HG03460 (cell line): Measurements from ENCODE around the gene PPM1M.

Source experiments
- ATAC-seq: cut with Tn5 transposase; IDR thresholded peaks from one replicate; pipeline ENCODE4 v1.9.1; 2021; ENCODE audit not compliant: unreplicated experiment

Gene PPM1M, protein sequence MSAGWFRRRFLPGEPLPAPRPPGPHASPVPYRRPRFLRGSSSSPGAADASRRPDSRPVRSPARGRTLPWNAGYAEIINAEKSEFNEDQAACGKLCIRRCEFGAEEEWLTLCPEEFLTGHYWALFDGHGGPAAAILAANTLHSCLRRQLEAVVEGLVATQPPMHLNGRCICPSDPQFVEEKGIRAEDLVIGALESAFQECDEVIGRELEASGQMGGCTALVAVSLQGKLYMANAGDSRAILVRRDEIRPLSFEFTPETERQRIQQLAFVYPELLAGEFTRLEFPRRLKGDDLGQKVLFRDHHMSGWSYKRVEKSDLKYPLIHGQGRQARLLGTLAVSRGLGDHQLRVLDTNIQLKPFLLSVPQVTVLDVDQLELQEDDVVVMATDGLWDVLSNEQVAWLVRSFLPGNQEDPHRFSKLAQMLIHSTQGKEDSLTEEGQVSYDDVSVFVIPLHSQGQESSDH

DNA sequence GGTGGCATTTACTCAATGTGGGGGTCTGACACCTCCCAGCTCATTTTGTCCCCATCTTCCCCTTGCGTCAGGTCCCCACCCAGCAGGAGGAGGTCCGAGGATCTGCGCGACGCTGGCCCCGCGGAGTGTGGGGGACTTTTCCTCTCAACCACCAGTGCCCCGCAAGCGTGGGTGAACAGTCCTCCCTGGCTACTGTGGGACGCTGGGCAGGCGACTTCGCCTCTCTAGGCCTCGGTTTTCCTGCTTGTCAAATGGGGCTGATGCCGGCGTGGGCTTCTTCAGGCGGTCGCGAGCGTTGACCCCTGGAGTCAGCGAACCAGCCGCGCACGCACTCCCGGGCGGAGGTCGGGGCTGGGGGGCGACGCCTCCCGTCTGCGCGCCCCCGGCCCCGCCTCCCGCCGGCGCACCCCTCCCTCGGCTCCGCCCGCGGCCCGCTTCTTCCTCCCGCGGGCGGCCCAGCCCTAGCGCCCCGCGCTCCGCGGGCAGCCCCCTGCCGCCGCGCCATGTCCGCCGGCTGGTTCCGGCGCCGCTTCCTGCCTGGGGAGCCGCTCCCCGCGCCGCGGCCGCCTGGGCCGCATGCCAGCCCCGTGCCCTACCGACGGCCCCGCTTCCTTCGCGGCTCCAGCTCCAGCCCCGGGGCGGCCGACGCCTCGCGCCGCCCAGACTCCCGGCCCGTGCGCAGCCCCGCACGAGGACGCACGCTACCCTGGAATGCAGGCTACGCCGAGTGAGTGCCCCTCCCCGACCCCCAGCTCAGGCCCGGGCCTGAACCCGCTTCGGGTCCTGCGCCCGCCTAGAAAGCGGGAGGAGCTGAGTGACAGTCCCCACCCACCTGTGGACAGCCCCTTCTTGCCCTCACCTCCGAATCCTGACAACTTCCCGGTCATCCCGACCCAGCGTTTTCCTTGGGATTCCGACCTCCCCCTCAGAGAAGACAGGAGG lies at the start of gene PPM1M:
TSS of gene PPM1M (plus strand) at position 438 of the 942 bp plus-strand sequence. CDS start at position 504, 66 bp downstream.
- ATAC-seq = no peak

DNA sequence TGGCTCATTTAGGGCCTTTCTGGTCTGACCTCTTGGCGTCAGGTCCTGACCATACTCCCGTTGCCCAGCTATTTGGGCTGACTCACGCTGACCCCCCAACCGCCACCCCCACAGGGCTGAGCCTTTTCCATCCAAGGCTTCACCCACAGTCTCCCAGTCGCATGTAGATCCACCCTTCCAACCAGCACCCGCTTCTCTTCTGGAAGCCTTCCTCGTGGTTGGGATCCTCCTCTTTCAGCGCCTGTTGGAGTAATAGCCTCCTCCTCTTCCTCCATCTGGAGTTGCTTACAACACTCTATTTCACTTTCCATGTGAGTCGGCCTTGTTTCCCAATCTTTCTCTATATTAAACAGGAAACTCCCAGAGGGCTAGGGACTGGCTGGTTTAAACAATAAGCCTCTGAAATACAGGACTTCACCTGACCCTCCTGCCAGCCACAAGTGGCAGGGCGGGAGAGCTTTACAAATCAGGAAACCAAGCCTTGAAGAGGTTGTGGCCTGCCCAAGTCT lies 49.7 kb upstream of the PPM1M start:
- ATAC-seq = no peak

DNA sequence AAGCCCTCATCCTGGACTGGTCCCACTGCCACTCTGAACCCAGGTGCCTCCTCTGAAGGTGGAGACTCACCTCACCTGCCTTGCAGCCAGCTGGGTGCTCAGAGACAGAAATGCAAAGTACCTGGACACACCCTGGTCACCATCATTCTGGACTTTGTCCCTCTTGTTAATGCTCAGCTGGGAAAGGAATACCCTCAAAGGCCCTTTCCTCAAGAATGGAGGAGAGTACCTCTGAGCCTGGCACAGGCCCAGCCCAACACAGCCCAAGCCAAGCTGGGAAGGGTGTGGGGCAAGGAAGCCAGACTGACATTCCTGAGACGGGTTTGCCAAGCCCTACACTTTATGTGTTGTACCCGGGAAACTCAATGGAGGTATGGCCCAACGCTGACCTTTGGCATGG lies 48.6 kb upstream of the PPM1M start:
- ATAC-seq = no peak

DNA sequence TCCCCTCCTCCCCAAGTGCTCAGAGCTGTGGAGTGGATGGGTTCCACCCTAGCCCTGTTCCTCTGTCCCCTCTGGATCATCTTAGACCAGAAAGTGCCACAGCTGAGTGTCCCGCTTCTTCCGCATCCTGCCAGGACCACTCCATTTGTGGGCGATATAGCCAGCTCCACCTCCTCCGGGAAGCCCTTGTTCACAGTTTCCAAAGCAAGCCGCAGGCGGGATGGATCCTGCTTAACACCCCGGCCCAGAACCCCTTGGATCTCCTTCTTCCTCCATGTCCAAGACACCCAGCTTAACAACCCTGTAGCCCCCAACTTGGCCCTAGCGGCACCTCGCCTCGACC lies 48.1 kb upstream of the PPM1M start:
- no peak for ATAC-seq

DNA sequence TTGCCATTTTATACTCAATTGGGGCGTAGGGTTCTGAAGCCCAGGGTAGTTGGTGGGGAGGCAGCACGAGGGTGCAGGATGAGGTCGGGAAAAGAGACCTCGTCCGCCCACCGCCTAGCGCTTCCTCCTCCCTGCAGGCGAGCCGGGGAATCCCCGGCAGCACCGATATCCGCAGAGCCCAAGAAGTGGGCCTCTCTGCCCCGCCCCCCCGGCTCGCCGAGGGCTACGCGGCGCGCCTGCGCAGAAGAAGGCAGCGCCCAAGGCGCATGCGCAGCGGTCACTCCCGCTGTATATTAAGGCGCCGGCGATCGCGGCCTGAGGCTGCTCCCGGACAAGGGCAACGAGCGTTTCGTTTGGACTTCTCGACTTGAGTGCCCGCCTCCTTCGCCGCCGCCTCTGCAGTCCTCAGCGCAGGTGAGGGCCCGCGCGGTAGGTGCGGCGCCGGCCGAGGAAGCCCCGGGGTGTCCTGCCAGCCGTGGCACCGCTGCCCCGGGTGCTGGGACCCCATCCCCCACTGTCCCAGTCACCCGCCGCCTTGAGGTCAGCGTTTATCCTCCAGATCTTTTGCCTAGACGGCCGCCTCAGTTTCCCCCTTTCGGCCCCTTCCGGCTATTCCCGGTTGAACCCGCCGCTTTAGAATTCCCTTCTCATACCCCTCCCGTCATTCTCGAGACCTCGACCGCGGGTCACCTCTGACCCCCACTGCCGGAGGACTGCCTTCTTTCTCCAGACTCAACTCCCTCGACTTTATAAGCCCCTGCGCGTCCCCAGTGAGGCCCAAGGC lies 47.5 kb upstream of the PPM1M start, which contains the start of gene ALAS1:
TSS of gene ALAS1 (plus strand) at position 319 of the 784 bp plus-strand sequence. CDS start 1,082 bp downstream, outside the sequence.
- ATAC-seq = peak; percentile 85

DNA sequence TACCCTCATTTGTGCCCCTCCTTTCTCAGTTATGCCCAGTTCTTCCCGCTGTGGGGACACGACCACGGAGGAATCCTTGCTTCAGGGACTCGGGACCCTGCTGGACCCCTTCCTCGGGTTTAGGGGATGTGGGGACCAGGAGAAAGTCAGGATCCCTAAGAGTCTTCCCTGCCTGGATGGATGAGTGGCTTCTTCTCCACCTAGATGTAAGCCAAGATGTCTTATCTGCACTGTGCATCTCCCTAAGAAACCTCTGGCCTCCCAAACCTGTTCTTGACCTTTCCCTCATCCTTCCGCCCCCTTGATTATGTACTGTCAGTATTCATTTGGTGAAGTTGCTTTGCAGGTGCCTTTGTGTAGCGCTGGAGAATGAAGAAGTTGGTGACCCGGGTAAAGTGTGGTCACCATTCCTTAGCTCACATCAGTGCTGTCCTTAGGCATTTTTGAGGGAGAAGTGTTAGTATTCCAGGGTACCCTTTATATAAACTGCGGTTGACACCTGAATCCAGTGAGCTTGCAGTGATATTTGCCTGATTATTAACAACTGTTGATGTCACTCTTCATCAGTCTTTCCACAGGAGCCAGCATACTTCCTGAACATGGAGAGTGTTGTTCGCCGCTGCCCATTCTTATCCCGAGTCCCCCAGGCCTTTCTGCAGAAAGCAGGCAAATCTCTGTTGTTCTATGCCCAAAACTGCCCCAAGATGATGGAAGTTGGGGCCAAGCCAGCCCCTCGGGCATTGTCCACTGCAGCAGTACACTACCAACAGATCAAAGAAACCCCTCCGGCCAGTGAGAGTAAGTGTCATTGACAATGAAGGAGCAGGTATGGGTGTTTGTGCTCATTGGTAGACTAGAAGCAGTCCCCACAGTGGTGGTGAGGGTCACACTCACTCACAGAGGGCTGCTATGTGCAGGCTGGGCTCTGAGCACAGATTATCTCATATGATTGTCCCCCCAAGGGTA lies 46.6 kb upstream of the PPM1M start:
- no peak for ATAC-seq

DNA sequence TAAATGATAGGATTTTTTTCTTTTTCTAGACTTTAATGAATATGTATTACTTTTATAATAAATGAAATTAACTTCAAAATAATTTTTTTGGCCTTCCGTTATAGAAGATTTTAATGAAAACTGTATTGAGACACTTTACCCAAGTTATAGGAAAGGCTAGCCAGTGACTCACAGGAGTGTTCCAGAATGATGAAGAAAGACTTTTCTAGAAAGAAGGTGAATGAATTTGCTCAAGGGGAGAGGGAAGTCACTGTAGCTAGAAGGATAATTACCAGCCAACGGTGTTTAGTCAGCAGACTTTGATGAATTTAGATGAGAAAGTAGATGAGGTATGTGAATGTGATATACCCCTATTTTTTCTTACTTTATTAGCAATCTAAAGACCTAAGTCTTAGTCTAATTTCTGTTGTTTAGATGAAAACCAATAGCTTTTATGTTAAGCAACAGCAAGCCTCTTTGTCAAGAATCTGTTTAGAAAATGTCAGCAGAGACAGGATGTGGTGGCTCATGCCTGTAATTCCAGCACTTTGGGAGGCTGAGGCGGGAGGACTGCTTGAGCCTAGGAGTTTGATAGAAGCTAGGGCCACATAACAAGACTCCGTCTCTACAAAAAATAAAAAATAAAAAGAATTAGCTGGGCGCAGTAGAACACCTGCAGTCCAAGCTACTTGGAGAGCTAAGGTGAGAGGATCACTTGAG lies 44.4 kb upstream of the PPM1M start:
- no peak for ATAC-seq

DNA sequence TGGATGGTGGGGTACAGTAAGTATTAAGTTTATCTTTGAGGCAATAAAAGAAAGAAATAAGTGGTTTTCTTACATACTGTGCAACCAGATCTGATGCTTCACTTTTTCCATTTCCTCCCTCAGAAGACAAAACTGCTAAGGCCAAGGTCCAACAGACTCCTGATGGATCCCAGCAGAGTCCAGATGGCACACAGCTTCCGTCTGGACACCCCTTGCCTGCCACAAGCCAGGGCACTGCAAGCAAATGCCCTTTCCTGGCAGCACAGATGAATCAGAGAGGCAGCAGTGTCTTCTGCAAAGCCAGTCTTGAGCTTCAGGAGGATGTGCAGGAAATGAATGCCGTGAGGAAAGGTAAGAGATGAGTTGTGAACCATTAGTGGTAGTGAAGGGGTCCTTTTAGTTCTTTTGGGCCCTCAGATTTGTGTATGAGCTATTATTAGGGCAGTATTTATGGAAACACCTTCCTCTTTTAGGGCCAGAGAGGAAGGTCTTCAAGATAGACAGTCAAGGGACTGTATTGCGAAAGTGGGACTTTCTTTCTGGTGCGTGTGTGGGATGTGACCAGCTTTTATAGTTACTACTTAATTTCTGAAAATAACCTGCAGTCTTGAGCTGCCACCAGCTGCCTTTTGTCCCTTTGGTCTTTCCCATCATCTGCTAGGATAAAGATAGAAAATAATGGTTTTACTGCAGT lies 43.0 kb upstream of the PPM1M start:
- no peak for ATAC-seq

DNA sequence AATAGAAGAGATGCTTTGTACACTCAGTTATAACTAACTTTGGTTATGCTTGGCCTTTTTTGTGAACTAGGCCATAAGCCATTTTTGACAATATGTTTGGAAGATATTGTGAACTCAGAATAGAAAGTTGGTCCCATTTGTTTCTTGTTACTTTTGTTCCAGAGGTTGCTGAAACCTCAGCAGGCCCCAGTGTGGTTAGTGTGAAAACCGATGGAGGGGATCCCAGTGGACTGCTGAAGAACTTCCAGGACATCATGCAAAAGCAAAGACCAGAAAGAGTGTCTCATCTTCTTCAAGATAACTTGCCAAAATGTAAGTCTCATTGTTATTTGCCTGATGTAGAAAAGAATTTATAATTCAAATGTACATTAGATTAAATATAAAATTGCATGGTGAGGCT lies 41.9 kb upstream of the PPM1M start:
- no peak for ATAC-seq

DNA sequence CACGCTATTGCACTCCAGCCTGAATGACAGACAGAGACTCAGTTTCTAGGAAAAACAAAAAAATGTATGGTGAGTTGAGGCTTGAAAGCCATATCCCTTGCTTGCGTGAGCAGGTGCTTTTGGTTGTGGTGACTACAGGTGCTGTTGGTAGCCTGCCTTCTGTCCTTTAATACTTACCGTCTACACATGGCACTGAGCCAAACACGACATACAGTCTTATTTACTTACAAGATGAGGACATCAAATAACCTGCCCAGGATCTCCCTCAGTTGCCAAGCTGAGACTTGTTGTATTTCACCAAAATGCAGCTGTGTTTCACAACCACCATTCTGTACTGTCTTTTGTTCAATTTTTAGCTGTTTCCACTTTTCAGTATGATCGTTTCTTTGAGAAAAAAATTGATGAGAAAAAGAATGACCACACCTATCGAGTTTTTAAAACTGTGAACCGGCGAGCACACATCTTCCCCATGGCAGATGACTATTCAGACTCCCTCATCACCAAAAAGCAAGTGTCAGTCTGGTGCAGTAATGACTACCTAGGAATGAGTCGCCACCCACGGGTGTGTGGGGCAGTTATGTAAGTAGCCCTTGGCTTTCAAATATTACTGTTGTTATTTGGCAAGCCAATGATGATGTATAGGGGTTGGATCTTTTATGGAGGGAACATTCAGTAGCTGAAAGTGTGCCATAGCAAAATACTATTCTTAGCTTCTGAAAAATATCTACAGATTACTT lies 41.1 kb upstream of the PPM1M start:
- ATAC-seq = no peak

DNA sequence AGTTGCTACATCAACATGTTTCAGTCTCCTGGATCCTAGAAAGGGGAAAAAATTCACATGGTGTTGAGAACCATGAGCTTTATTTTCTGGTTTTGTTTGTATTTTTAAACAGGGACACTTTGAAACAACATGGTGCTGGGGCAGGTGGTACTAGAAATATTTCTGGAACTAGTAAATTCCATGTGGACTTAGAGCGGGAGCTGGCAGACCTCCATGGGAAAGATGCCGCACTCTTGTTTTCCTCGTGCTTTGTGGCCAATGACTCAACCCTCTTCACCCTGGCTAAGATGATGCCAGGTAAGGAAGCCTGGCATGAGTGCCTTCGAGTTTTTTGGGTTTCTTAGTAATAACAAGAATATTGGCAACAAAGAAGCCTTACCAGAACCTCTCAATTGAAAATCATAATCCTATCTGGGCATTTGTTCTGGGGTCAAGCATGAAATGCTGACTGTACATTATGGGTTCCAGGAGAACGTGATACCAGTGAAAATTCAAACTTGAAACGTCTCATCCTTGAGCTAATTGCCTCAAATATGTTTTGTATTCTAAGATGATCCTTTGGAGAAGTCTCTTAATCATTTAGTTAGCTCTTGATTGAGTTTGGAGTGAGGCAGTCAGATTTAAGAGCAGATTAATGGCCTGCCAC lies 39.7 kb upstream of the PPM1M start:
- ATAC-seq = no peak

DNA sequence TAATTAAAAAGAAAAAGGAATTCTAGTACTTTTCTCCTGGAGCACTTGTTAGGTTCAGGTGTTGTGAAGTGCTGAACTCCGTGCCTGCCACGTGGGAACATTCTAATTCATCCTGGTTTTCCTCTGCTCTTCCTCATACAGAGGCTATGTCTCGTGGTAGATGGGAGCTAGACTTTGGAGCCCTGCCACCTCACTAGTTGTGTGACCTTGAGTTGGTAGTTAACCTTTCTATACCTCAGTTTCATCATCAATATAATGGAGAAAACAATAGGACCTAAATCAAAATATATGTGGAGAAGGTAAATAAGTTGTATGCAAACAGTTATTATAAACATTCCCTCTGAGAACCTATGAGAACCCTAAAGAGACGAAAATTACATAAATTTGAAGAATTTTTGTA lies 37.0 kb upstream of the PPM1M start:
- ATAC-seq = no peak

DNA sequence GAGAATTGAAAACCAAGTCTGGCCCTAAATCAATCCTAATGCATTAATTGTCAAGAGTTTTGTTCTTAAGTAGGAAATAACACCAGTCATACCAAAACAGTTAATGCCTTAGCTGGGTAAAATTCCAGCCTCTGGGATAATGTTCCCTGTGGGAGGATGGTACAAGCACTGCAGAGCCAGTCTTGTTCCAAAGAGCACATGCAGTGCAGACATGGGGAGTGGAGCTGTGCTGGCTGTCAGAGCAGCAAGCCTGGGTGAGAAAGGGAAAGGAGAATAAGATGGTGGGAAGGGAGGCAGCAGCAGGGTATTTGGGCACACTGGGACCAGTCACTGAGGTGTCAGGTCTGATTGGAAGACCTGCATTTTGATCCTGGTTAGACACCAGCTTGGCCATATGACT lies 35.5 kb upstream of the PPM1M start:
- no peak for ATAC-seq

DNA sequence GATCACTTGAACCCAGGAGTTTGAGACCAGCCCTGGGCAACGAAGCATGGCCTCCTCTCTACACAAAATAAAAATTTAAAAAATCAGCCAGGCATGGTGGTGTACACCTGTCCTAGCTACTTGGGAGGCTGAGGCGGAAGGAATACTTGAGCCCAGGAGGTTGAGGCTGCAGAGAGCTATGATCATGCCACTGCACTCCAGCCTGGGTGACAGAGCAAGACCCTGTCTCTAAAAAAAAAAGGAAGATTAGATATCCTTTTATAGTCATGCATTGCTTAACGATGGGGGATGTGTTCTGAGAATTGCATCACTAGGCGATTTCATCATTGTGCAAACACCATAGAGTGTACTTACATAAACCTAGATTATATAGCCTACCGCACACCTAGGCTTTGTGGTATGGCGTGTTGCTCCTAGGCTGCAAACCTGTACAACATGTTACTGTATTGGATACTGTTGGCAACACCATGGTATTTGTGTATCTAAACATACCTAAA lies 35.0 kb upstream of the PPM1M start:
- ATAC-seq = no peak

DNA sequence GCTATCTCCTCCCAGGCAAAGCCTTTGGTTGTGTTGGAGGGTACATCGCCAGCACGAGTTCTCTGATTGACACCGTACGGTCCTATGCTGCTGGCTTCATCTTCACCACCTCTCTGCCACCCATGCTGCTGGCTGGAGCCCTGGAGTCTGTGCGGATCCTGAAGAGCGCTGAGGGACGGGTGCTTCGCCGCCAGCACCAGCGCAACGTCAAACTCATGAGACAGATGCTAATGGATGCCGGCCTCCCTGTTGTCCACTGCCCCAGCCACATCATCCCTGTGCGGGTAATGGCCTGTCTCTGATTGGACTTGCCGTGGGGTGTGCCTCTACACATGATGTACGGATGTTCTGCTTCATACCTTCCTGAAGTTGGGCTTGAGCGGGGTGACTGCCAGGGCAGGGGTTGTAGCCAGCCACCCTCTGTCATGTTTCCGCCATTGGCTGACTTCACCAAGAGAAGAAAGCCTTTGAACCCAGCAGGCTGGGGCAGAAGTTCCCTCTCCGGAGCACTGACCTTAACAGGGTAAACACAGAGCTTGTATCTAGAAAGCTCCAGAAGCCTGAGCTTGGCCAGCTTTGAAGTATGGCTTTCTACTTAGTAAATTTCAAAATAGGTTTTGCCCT lies 34.2 kb upstream of the PPM1M start:
- no peak for ATAC-seq

DNA sequence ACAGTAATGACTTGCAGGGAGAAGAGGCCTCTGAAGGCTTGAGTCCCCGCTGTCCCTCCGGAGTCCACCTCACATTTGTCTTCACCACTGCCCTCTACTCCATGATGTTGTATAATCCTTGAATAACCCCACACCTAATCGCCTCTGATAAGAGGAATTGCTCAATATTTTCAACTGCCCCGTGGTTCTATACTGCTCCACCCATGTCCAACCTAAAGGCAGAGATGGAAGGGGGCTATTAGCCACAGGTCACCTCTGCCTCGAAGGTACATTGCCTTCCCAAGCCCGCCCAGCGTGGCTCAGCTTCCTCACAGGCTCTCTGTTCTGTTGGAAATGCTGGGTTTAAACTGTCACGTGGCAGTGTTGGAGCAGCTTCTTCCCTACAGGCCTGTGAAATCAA lies 32.6 kb upstream of the PPM1M start:
- no peak for ATAC-seq

DNA sequence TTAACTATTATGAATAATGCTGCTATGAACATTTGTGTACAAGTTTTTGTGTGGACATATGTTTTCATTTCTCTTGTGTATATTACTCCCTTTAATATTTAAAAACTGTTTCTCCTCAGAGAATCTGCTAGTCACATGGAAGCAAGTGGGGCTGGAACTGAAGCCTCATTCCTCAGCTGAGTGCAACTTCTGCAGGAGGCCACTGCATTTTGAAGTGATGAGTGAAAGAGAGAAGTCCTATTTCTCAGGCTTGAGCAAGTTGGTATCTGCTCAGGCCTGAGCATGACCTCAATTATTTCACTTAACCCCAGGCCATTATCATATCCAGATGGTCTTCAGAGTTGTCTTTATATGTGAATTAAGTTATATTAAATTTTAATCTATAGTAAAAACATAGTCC lies 31.7 kb upstream of the PPM1M start:
- no peak for ATAC-seq
